ENCODE data around the gene SCG5. TPM values are rescaled to one million over a fixed set of nuclear protein-coding genes. Genes with fewer than 3 reads are reported as not detected.

SCG5 gene
- total and polyA plus RNA-seq, 8 donors, result 13.6 to 879 (median 72.3) TPM

- Histone ChIP-seq H3K4me3 (no peak overlapping the region), H3K36me3 (no peaks in the 10 kb centered on the region), H3K27ac (no peak overlapping the region), H3K4me1 (peaks cover 0 to 22% (median 15%) of the 10 kb centered on the region in 3 donors), H3K9me3 (no peaks in the 10 kb centered on the region), H3K27me3 (no peaks in the 10 kb centered on the region)
- TF ChIP-seq CTCF (IDR thresholded peaks at IDR 0.05), result no peak
- intact Hi-C loops (cut with DNase I), result loop anchor here in 1 of 3 donors (10.0 kb wide), 1 partner anchor 271 kb away; no protein-coding TSS in a partner anchor
- 78 to 79% methylated on average over 4 of the region's 4 CpGs for WGBS, 2 donors
- no peak for ATAC-seq
- no peak for DNase-seq
- no peak for FAIRE-seq
Measured at GRCh38 chr15:32663671-32664070, 22.2 kb downstream of the SCG5 start.

- H3K4me1 ChIP-seq, result peaks cover 0 to 13% (median 6%) of the 10 kb centered on the region in 3 donors
- FAIRE-seq (no peak), DNase-seq (no peak), ATAC-seq (no peak)
- H3K27me3 ChIP-seq, result no peaks in the 10 kb centered on the region
- H3K36me3 ChIP-seq, result no peaks in the 10 kb centered on the region
- H3K27ac ChIP-seq, result no peak overlapping the region
- no peaks in the 10 kb centered on the region for H3K9me3 ChIP-seq
- no peak for TF ChIP-seq CTCF (IDR thresholded peaks at IDR 0.05)
- no peak overlapping the region for H3K4me3 ChIP-seq
- intact Hi-C loops (cut with DNase I), result loop anchor here in 1 of 3 donors (10.0 kb wide), 1 partner anchor 270 kb away; no protein-coding TSS in a partner anchor
Measured at GRCh38 chr15:32664796-32665195, 23.3 kb downstream of the SCG5 start.

GRCh38 chr15:32667321-32667720 is 25.8 kb downstream of the SCG5 start:
- Histone ChIP-seq H3K27ac (no peak overlapping the region), H3K4me3 (no peak overlapping the region), H3K36me3 (no peaks in the 10 kb centered on the region), H3K4me1 (no peaks in the 10 kb centered on the region), H3K27me3 (no peaks in the 10 kb centered on the region), H3K9me3 (no peaks in the 10 kb centered on the region)
- intact Hi-C loops (cut with DNase I), result loop anchor here in 1 of 3 donors (10.0 kb wide), 1 partner anchor 267 kb away; no protein-coding TSS in a partner anchor
- ATAC-seq (no peak), FAIRE-seq (no peak), DNase-seq (no peak)
- no peak for TF ChIP-seq CTCF (IDR thresholded peaks at IDR 0.05)
- WGBS, 2 donors, result 95 to 97% methylated on average over 6 of the region's 6 CpGs

GRCh38 chr15:32668942-32669341 is 27.4 kb downstream of the SCG5 start:
- FAIRE-seq, result no peak
- no peak for ATAC-seq
- H3K27me3 ChIP-seq, result no peaks in the 10 kb centered on the region
- H3K4me3 ChIP-seq, result no peak overlapping the region
- H3K9me3 ChIP-seq, result no peaks in the 10 kb centered on the region
- DNase-seq, result no peak
- H3K27ac ChIP-seq, result no peak overlapping the region
- no peak for TF ChIP-seq CTCF (IDR thresholded peaks at IDR 0.05)
- no peaks in the 10 kb centered on the region for H3K36me3 ChIP-seq
- 91% methylated on average over 2 of the region's 2 CpGs for WGBS, 2 donors
- H3K4me1 ChIP-seq, result no peaks in the 10 kb centered on the region
- intact Hi-C loops (cut with DNase I), result loop anchor here in 1 of 3 donors (10.0 kb wide), 1 partner anchor 266 kb away; no protein-coding TSS in a partner anchor

- Histone ChIP-seq H3K4me1 (no peaks in the 10 kb centered on the region), H3K27me3 (no peaks in the 10 kb centered on the region), H3K4me3 (no peak overlapping the region), H3K9me3 (no peaks in the 10 kb centered on the region), H3K36me3 (no peaks in the 10 kb centered on the region), H3K27ac (no peak overlapping the region)
- no peak for TF ChIP-seq CTCF (IDR thresholded peaks at IDR 0.05)
- ATAC-seq (peak in 3 of 4 donors; percentile 26 to 43 (median 27)), FAIRE-seq (no peak), DNase-seq (no peak)
- intact Hi-C loops (cut with DNase I), result loop anchor here in 1 of 3 donors (10.0 kb wide), 1 partner anchor 265 kb away; no protein-coding TSS in a partner anchor
- WGBS, 2 donors, result 39 to 49% methylated on average over 5 of the region's 5 CpGs
Measured at GRCh38 chr15:32669896-32670611, 28.5 kb downstream of the SCG5 start.

Data from pancreas (tissue), 10 donors.